SK-N-SH treated with all-trans-retinoic acid at 6 μM for 48 hours (cell line): ENCODE measurements around the gene LAD1.

Source experiments
- ATAC-seq: fragments of 200-7000 bp; cut with Tn5 transposase; 3 replicates; pipeline ENCODE4 v1.9.1; 2020; ENCODE audit warnings: mild to moderate bottlenecking, moderate library complexity
- ARNTL ChIP-seq: fragments of 450-650 bp; formaldehyde crosslinking; IDR thresholded peaks from 2 replicates; pipeline ENCODE4 v1.5.0; 2020; ENCODE audit warnings: low read depth, mild to moderate bottlenecking, moderate library complexity, borderline replicate concordance
- CREB5 ChIP-seq: fragments of 250-450 bp; sonication (Bioruptor Pico); IDR thresholded peaks from 2 replicates; pipeline ENCODE4 v1.5.1; 2020; ENCODE audit warnings: low read depth, mild to moderate bottlenecking, moderate library complexity
- CSRNP3 ChIP-seq: fragments of 250-450 bp; sonication (Bioruptor Pico); IDR thresholded peaks from 2 replicates; pipeline ENCODE4 v1.5.1; 2021; ENCODE audit warnings: mild to moderate bottlenecking, moderate library complexity
- ESRRG ChIP-seq: fragments of 250-450 bp; sonication (Bioruptor Pico); IDR thresholded peaks from 2 replicates; pipeline ENCODE4 v1.6.1; 2021; ENCODE audit warnings: mild to moderate bottlenecking
- GLIS3 ChIP-seq: fragments of 250-450 bp; sonication (Bioruptor Pico); IDR thresholded peaks from 2 replicates; pipeline ENCODE4 v1.5.0; 2020; ENCODE audit warnings: mild to moderate bottlenecking, moderate library complexity
- ISL1 ChIP-seq: fragments of 250-450 bp; sonication (Bioruptor Pico); IDR thresholded peaks from 2 replicates; pipeline ENCODE4 v2.1.2; 2022; ENCODE audit warnings: mild to moderate bottlenecking, moderate library complexity
- OSR1 ChIP-seq: fragments of 250-450 bp; sonication (Bioruptor Pico); IDR thresholded peaks from 2 replicates; pipeline ENCODE4 v1.8.0; 2022; ENCODE audit warnings: moderate library complexity, mild to moderate bottlenecking, inconsistent platforms
- POU6F1 ChIP-seq: fragments of 250-450 bp; sonication (Bioruptor Pico); IDR thresholded peaks from 2 replicates; pipeline ENCODE4 v1.8.0; 2021; ENCODE audit warnings: low read depth, mild to moderate bottlenecking, moderate library complexity, borderline replicate concordance
- PPARA ChIP-seq: fragments of 250-450 bp; sonication (Bioruptor Pico); IDR thresholded peaks from 2 replicates; pipeline ENCODE4 v1.5.0; 2020; ENCODE audit warnings: mild to moderate bottlenecking, borderline replicate concordance
- RARB ChIP-seq: fragments of 250-450 bp; sonication (Bioruptor Pico); IDR thresholded peaks from 2 replicates; pipeline ENCODE4 v1.8.0; 2021; ENCODE audit warnings: mild to moderate bottlenecking, moderate library complexity
- SNAI2 ChIP-seq: fragments of 250-450 bp; sonication (Bioruptor Pico); IDR thresholded peaks from 2 replicates; pipeline ENCODE4 v1.5.0; 2020; ENCODE audit warnings: mild to moderate bottlenecking, moderate library complexity
- TCF4 ChIP-seq: fragments of 250-450 bp; sonication (Bioruptor Pico); IDR thresholded peaks from 2 replicates; pipeline ENCODE4 v1.8.0; 2021; ENCODE audit warnings: mild to moderate bottlenecking, moderate library complexity, borderline replicate concordance
- TOX ChIP-seq: fragments of 250-450 bp; sonication (Bioruptor Pico); IDR thresholded peaks from 2 replicates; pipeline ENCODE4 v1.8.0; 2021; ENCODE audit warnings: mild to moderate bottlenecking, moderate library complexity, borderline replicate concordance
- TSHZ2 ChIP-seq: fragments of 250-450 bp; sonication (Bioruptor Pico); IDR thresholded peaks from 2 replicates; pipeline ENCODE4 v1.5.0; 2020; ENCODE audit warnings: mild to moderate bottlenecking, moderate library complexity
- ZC3H10 ChIP-seq: fragments of 250-450 bp; sonication (Bioruptor Pico); IDR thresholded peaks from 2 replicates; pipeline ENCODE4 v1.5.1; 2021; ENCODE audit warnings: mild to moderate bottlenecking, moderate library complexity
- ZFP30 ChIP-seq: fragments of 450-650 bp; formaldehyde crosslinking; IDR thresholded peaks from 2 replicates; pipeline ENCODE4 v1.5.0; 2022; ENCODE audit warnings: mild to moderate bottlenecking, moderate library complexity
- ZNF565 ChIP-seq: fragments of 450-650 bp; formaldehyde crosslinking; conservative IDR thresholded peaks from 2 replicates; pipeline ENCODE4 v1.5.0; 2020; ENCODE audit warnings: low read depth, mild to moderate bottlenecking, moderate library complexity
- ZNF70 ChIP-seq: fragments of 450-650 bp; formaldehyde crosslinking; IDR thresholded peaks from 2 replicates; pipeline ENCODE4 v1.5.0; 2020; ENCODE audit warnings: mild to moderate bottlenecking, moderate library complexity
- ZNF8 ChIP-seq: fragments of 450-650 bp; formaldehyde crosslinking; IDR thresholded peaks from 2 replicates; pipeline ENCODE4 v1.5.0; 2020; ENCODE audit warnings: mild to moderate bottlenecking, moderate library complexity

LAD1 gene

GRCh38 chr1:201424146-201424545 lies 25.0 kb upstream of the LAD1 start:
- TF ChIP-seq ZNF70 (CRISPR knock-in tag), result no peak
- no peak for TF ChIP-seq ARNTL
- TF ChIP-seq TOX (CRISPR knock-in tag), result no peak
- no peak for TF ChIP-seq ESRRG (CRISPR knock-in tag)
- no peak for TF ChIP-seq CSRNP3 (CRISPR knock-in tag)
- no peak for TF ChIP-seq ZC3H10 (CRISPR knock-in tag)
- no peak for TF ChIP-seq CREB5
- TF ChIP-seq TCF4, result no peak
- no peak for TF ChIP-seq POU6F1 (CRISPR knock-in tag)
- no peak for TF ChIP-seq OSR1
- TF ChIP-seq PPARA, result no peak
- TF ChIP-seq SNAI2 (CRISPR knock-in tag), result no peak
- TF ChIP-seq ISL1 (CRISPR knock-in tag), result no peak
- no peak for ATAC-seq

GRCh38 chr1:201423655-201424054 lies 24.5 kb upstream of the LAD1 start:
- no peak for ATAC-seq
- TF ChIP-seq ISL1 (CRISPR knock-in tag) (no peak), ZFP30 (CRISPR knock-in tag) (no peak)
- TF ChIP-seq, all 23 proteins: peak for 0

- no peak for TF ChIP-seq ISL1 (CRISPR knock-in tag)
- no peak for TF ChIP-seq RARB (CRISPR knock-in tag)
- TF ChIP-seq CSRNP3 (CRISPR knock-in tag), result no peak
- TF ChIP-seq ZNF565 (CRISPR knock-in tag), result no peak
- TF ChIP-seq POU6F1 (CRISPR knock-in tag), result no peak
- no peak for TF ChIP-seq ZNF8
- TF ChIP-seq GLIS3 (CRISPR knock-in tag), result no peak
- no peak for TF ChIP-seq ZC3H10 (CRISPR knock-in tag)
- no peak for TF ChIP-seq TCF4
- no peak for TF ChIP-seq CREB5
- no peak for TF ChIP-seq ZFP30 (CRISPR knock-in tag)
- no peak for ATAC-seq
These were observed 23.4 kb upstream of the LAD1 start for GRCh38 chr1:201422436-201423030.

GRCh38 chr1:201422026-201422425 lies 22.9 kb upstream of the LAD1 start:
- ATAC-seq, result no peak
- TF ChIP-seq CSRNP3 (CRISPR knock-in tag) (no peak), ZNF70 (CRISPR knock-in tag) (no peak), PPARA (no peak), SNAI2 (CRISPR knock-in tag) (no peak), TSHZ2 (CRISPR knock-in tag) (no peak)
